ENCODE results near the gene PTGS1. TPM values are rescaled to one million over a fixed set of nuclear protein-coding genes. Genes with fewer than 3 reads are reported as not detected.

Gene PTGS1
- total RNA-seq, 1 donor from 2014 or later: 0.23 TPM

GRCh38 chr9:122382901-122383850, 12.4 kb downstream of the PTGS1 start:
- Histone ChIP-seq H3K27ac (ENCODE audit: low read depth, low read length) (no peak overlapping the region), H3K27me3 (ENCODE audit: insufficient read depth, low read length) (no peaks in the 10 kb centered on the region), H3K4me1 (ENCODE audit: insufficient read depth, low read length) (peaks cover 13% of the 10 kb centered on the region), H3K4me3 (ENCODE audit: insufficient read depth, low read depth, low read length) (no peak overlapping the region), H3K4me2 (ENCODE audit: low read length) (peak overlapping the region; percentile 11), H3K36me3 (ENCODE audit: insufficient read depth, low read length) (no peaks in the 10 kb centered on the region), H3K9me3 (ENCODE audit: insufficient read depth, low read depth, low read length) (peaks cover 4% of the 10 kb centered on the region), H3K79me2 (ENCODE audit: insufficient read depth, low read length) (no peaks in the 10 kb centered on the region), H2AFZ (ENCODE audit: low read depth, low read length) (no peak overlapping the region), H3K9ac (ENCODE audit: low read length) (no peak overlapping the region), H4K20me1 (ENCODE audit: insufficient read depth, low read length) (no peaks in the 10 kb centered on the region)
- peaks cover 4% of the 10 kb centered on the region for H3K36me3 Mint-ChIP-seq (ENCODE audit: low read depth, unreplicated experiment)
- DNase-seq (ENCODE audit: low read depth): no peak
- FAIRE-seq: no peak
- no peak for TF ChIP-seq EZH2 (IDR thresholded peaks at IDR 0.05; ENCODE audit: insufficient read depth, low read length)
- no peak for TF ChIP-seq CTCF (IDR thresholded peaks at IDR 0.05; ENCODE audit: insufficient read depth, low read depth, low read length)
- H3K4me3 Mint-ChIP-seq (ENCODE audit: unreplicated experiment): no peak overlapping the region
- peaks cover 9% of the 10 kb centered on the region for H3K9me3 Mint-ChIP-seq (ENCODE audit: unreplicated experiment)
- peaks cover 5% of the 10 kb centered on the region for H3K4me1 Mint-ChIP-seq (ENCODE audit: low read depth, unreplicated experiment)
- no peak overlapping the region for H3K27ac Mint-ChIP-seq (ENCODE audit: unreplicated experiment)
- no peaks in the 10 kb centered on the region for H3K27me3 Mint-ChIP-seq (ENCODE audit: low read depth, unreplicated experiment)

- Histone ChIP-seq H2AFZ (ENCODE audit: low read depth, low read length) (peak overlapping the region; percentile 7), H3K27me3 (ENCODE audit: insufficient read depth, low read length) (no peaks in the 10 kb centered on the region), H3K4me3 (ENCODE audit: insufficient read depth, low read depth, low read length) (no peak overlapping the region), H3K4me2 (ENCODE audit: low read length) (peak overlapping the region; percentile 11), H3K79me2 (ENCODE audit: insufficient read depth, low read length) (no peaks in the 10 kb centered on the region), H3K9me3 (ENCODE audit: insufficient read depth, low read depth, low read length) (peaks cover 4% of the 10 kb centered on the region), H4K20me1 (ENCODE audit: insufficient read depth, low read length) (no peaks in the 10 kb centered on the region), H3K9ac (ENCODE audit: low read length) (no peak overlapping the region), H3K36me3 (ENCODE audit: insufficient read depth, low read length) (no peaks in the 10 kb centered on the region), H3K4me1 (ENCODE audit: insufficient read depth, low read length) (peaks cover 13% of the 10 kb centered on the region), H3K27ac (ENCODE audit: low read depth, low read length) (no peak overlapping the region)
- no peak overlapping the region for H3K27ac Mint-ChIP-seq (ENCODE audit: unreplicated experiment)
- H3K9me3 Mint-ChIP-seq (ENCODE audit: unreplicated experiment): peaks cover 7% of the 10 kb centered on the region
- peak; percentile 37 for DNase-seq (ENCODE audit: low read depth)
- no peaks in the 10 kb centered on the region for H3K36me3 Mint-ChIP-seq (ENCODE audit: low read depth, unreplicated experiment)
- H3K4me1 Mint-ChIP-seq (ENCODE audit: low read depth, unreplicated experiment): peaks cover 5% of the 10 kb centered on the region
- FAIRE-seq: no peak
- no peak overlapping the region for H3K4me3 Mint-ChIP-seq (ENCODE audit: unreplicated experiment)
- no peak for TF ChIP-seq EZH2 (IDR thresholded peaks at IDR 0.05; ENCODE audit: insufficient read depth, low read length)
- no peak for TF ChIP-seq CTCF (IDR thresholded peaks at IDR 0.05; ENCODE audit: insufficient read depth, low read depth, low read length)
- H3K27me3 Mint-ChIP-seq (ENCODE audit: low read depth, unreplicated experiment): no peaks in the 10 kb centered on the region
Measured at GRCh38 chr9:122383992-122384461, 13.2 kb downstream of the PTGS1 start.

Measured in astrocyte (in vitro differentiated cells and primary cell).